ENCODE data around the gene DDX24. TPM values are rescaled to one million over a fixed set of nuclear protein-coding genes. Genes with fewer than 3 reads are reported as not detected.
A peak's percentile ranks its signal among the peaks of the same experiment; 100 is the strongest.

Gene DDX24
- total RNA-seq, 2 donors from 2014 or later: 131 to 137 TPM

DNA sequence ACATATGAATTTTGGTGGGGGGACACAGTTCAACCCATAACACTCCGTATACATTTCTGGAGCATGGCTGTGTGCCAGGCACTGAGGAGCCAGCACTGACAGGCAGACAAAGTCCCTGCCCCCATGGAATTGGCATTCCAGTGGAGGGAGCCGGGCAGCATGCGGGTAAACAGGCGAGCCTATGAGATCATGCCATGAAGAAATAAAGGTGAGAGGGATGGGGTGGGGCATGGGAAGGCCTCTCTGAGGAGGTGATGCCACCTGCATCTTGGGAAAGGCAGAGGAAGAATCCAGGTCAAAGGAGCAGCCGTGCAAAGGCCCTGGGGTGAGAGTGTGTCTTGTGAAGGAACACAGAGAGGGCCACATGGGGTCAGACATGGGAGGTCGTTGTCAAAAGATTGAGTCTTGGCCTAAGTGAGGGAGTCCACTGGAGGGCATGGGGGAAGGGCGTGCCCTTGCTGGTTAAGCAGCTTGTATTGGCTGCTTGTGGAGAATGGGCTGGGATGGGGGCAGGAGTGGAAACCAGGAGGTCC, 51.3 kb downstream of the DDX24 start:
- H3K27me3 Mint-ChIP-seq (ENCODE audit: insufficient read depth): no peaks in the 10 kb centered on the region
- H3K27me3 ChIP-seq (ENCODE audit: control insufficient read depth, insufficient read depth, low read length, poor library complexity, severe bottlenecking): no peaks in the 10 kb centered on the region
- H3K27ac ChIP-seq (ENCODE audit: low read depth, low read length): no peak overlapping the region
- H3K9me3 ChIP-seq (ENCODE audit: control insufficient read depth, low read length): peaks cover 6% of the 10 kb centered on the region
- TF ChIP-seq, protein P1, sequence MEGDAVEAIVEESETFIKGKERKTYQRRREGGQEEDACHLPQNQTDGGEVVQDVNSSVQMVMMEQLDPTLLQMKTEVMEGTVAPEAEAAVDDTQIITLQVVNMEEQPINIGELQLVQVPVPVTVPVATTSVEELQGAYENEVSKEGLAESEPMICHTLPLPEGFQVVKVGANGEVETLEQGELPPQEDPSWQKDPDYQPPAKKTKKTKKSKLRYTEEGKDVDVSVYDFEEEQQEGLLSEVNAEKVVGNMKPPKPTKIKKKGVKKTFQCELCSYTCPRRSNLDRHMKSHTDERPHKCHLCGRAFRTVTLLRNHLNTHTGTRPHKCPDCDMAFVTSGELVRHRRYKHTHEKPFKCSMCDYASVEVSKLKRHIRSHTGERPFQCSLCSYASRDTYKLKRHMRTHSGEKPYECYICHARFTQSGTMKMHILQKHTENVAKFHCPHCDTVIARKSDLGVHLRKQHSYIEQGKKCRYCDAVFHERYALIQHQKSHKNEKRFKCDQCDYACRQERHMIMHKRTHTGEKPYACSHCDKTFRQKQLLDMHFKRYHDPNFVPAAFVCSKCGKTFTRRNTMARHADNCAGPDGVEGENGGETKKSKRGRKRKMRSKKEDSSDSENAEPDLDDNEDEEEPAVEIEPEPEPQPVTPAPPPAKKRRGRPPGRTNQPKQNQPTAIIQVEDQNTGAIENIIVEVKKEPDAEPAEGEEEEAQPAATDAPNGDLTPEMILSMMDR (conservative IDR thresholded peaks at IDR 0.05): no peak
- H3K4me1 ChIP-seq (ENCODE audit: control insufficient read depth, insufficient read depth, low read length): no peaks in the 10 kb centered on the region
- H3K9me3 Mint-ChIP-seq: peaks cover 8% of the 10 kb centered on the region
- H3K4me3 Mint-ChIP-seq: no peak overlapping the region
- peaks cover 7% of the 10 kb centered on the region for H3K4me1 Mint-ChIP-seq
- no peak overlapping the region for H3K4me3 ChIP-seq (ENCODE audit: low read length)
- no peak overlapping the region for H3K27ac Mint-ChIP-seq
- peaks cover 4% of the 10 kb centered on the region for H3K36me3 Mint-ChIP-seq (ENCODE audit: low read depth)
- no peak overlapping the region for H3K9ac ChIP-seq (ENCODE audit: extremely low read depth, low read length, poor library complexity, severe bottlenecking)
- WGBS, 2 experiments (ENCODE audit: insufficient coverage in 1 of 2, insufficient read length in 1 of 2): 83 to 96% methylated on average over 1 to 7 of the region's 7 CpGs
- no peaks in the 10 kb centered on the region for H3K36me3 ChIP-seq (ENCODE audit: control insufficient read depth, insufficient read depth, low read length)
- no peak for DNase-seq

DNA sequence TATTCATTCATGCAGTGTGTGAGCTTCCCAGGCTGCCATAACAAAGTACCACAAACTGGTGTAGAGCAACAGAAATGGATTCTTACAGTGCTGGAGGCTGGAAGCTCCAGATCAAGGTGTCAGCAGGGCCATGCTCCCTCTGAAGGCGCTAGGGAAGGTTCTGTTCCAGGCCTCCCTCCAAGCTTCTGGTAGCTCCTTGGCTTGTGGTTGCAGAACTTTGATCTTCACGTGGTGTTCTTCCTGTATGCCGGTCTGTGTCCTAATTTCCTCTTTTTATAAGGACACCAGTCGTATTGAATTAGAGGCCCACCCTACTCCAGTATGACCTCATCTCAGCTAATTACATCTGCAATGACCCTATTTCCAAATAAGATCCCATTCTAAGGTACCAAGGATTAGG, 51.7 kb downstream of the DDX24 start:
- Histone ChIP-seq H3K36me3 (ENCODE audit: control insufficient read depth, insufficient read depth, low read length) (no peaks in the 10 kb centered on the region), H3K9ac (ENCODE audit: extremely low read depth, low read length, poor library complexity, severe bottlenecking) (no peak overlapping the region), H3K27ac (ENCODE audit: low read depth, low read length) (no peak overlapping the region), H3K27me3 (ENCODE audit: control insufficient read depth, insufficient read depth, low read length, poor library complexity, severe bottlenecking) (no peaks in the 10 kb centered on the region), H3K9me3 (ENCODE audit: control insufficient read depth, low read length) (peaks cover 1% of the 10 kb centered on the region), H3K4me3 (ENCODE audit: low read length) (no peak overlapping the region), H3K4me1 (ENCODE audit: control insufficient read depth, insufficient read depth, low read length) (no peaks in the 10 kb centered on the region)
- peaks cover 4% of the 10 kb centered on the region for H3K9me3 Mint-ChIP-seq
- no peak overlapping the region for H3K4me3 Mint-ChIP-seq
- H3K27ac Mint-ChIP-seq: no peak overlapping the region
- H3K27me3 Mint-ChIP-seq (ENCODE audit: insufficient read depth): no peaks in the 10 kb centered on the region
- WGBS, 2 experiments (ENCODE audit: insufficient coverage in 1 of 2, insufficient read length in 1 of 2): 95 to 96% methylated on average over 3 to 4 of the region's 4 CpGs
- peaks cover 7% of the 10 kb centered on the region for H3K4me1 Mint-ChIP-seq
- TF ChIP-seq, protein P1 (conservative IDR thresholded peaks at IDR 0.05): no peak
- peaks cover 4% of the 10 kb centered on the region for H3K36me3 Mint-ChIP-seq (ENCODE audit: low read depth)
- no peak for DNase-seq

DNA sequence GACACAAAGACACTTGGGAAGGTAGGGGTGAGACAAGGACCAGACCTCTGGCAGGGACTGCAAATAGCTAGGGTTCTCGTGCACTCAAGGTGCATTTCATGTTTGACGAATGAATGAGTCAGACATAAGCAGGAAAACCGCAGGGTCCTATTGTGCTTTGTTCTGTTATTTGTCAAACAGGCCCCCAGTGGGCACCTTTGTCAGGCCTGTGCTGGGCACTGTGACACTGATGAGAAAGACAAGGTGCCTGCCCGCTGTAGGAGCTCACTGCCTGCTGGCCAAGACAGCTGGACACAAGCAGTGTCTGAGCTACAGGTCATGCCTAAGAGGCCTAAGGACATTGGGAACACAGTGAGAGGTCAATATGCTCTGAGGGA, 52.6 kb downstream of the DDX24 start:
- H3K27ac Mint-ChIP-seq: no peak overlapping the region
- peaks cover 7% of the 10 kb centered on the region for H3K4me1 Mint-ChIP-seq
- TF ChIP-seq, protein P1 (conservative IDR thresholded peaks at IDR 0.05): no peak
- Histone ChIP-seq H3K4me1 (ENCODE audit: control insufficient read depth, insufficient read depth, low read length) (no peaks in the 10 kb centered on the region), H3K4me3 (ENCODE audit: low read length) (no peak overlapping the region), H3K9ac (ENCODE audit: extremely low read depth, low read length, poor library complexity, severe bottlenecking) (no peak overlapping the region), H3K9me3 (ENCODE audit: control insufficient read depth, low read length) (no peaks in the 10 kb centered on the region), H3K27ac (ENCODE audit: low read depth, low read length) (no peak overlapping the region), H3K36me3 (ENCODE audit: control insufficient read depth, insufficient read depth, low read length) (no peaks in the 10 kb centered on the region), H3K27me3 (ENCODE audit: control insufficient read depth, insufficient read depth, low read length, poor library complexity, severe bottlenecking) (no peaks in the 10 kb centered on the region)
- no peaks in the 10 kb centered on the region for H3K36me3 Mint-ChIP-seq (ENCODE audit: low read depth)
- H3K4me3 Mint-ChIP-seq: peak overlapping the region; percentile 60
- no peaks in the 10 kb centered on the region for H3K9me3 Mint-ChIP-seq
- DNase-seq: no peak
- no peaks in the 10 kb centered on the region for H3K27me3 Mint-ChIP-seq (ENCODE audit: insufficient read depth)
- 84% methylated on average over 3 to 4 of the region's 4 CpGs for WGBS, 2 experiments (ENCODE audit: insufficient coverage in 1 of 2, insufficient read length in 1 of 2)

Data from endodermal cell (in vitro differentiated cells).